ENCODE data around the gene MID2.
A peak's percentile ranks its signal among the peaks of the same experiment; 100 is the strongest.

The MID2 gene

DNA sequence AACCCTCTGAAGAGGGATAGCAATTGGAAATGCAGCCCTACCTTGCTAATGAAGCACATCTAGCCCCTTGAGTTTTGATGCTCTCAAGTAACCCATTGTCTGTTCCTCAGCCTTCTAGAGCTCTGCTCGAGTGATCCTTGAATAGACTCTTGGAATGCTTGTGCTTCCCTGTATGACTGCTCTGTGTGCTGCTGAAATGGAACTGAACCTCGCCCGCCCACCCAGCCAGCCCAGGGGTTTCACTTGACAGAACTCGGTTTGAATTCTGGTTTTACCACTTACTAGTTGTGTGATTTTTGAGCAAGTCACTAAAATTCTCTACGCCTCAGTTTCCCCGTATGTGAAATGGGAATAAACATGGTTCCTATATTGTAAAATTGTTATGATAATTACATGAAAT, 77.1 kb downstream of the MID2 start:
- Mint-ChIP-seq H3K4me3 (no peak overlapping the region), H3K4me1 (no peaks in the 10 kb centered on the region), H3K36me3 (ENCODE audit: low read depth) (peaks cover 22% of the 10 kb centered on the region), H3K27me3 (ENCODE audit: low read depth) (peaks cover 3% of the 10 kb centered on the region), H3K27ac (no peak overlapping the region), H3K9me3 (no peaks in the 10 kb centered on the region)
- TF ChIP-seq, protein P1, sequence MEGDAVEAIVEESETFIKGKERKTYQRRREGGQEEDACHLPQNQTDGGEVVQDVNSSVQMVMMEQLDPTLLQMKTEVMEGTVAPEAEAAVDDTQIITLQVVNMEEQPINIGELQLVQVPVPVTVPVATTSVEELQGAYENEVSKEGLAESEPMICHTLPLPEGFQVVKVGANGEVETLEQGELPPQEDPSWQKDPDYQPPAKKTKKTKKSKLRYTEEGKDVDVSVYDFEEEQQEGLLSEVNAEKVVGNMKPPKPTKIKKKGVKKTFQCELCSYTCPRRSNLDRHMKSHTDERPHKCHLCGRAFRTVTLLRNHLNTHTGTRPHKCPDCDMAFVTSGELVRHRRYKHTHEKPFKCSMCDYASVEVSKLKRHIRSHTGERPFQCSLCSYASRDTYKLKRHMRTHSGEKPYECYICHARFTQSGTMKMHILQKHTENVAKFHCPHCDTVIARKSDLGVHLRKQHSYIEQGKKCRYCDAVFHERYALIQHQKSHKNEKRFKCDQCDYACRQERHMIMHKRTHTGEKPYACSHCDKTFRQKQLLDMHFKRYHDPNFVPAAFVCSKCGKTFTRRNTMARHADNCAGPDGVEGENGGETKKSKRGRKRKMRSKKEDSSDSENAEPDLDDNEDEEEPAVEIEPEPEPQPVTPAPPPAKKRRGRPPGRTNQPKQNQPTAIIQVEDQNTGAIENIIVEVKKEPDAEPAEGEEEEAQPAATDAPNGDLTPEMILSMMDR (IDR thresholded peaks at IDR 0.05; ENCODE audit: unreplicated experiment in 3 of 3) = no peak

DNA sequence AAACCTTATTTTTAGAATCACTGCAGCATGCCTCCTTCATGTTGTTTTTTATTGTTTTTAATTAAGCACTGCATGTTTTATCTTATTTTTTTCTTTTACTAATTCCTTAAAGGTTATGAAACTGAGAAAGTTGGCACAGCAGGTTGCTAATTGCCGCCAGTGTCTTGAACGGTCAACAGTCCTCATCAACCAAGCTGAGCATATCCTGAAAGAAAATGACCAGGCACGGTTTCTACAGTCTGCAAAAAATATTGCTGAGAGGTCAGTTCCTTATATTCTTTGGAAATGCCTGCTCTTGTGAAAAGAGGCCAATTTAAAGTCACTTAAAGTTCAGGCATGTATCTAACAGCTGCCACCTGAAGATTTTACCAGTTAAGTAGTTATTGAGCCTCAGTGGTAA, 79.7 kb downstream of the MID2 start:
- H3K4me1 Mint-ChIP-seq = no peaks in the 10 kb centered on the region
- H3K36me3 Mint-ChIP-seq (ENCODE audit: low read depth) = peaks cover 37% of the 10 kb centered on the region
- TF ChIP-seq, protein P1 (IDR thresholded peaks at IDR 0.05; ENCODE audit: unreplicated experiment in 3 of 3) = no peak
- H3K27me3 Mint-ChIP-seq (ENCODE audit: low read depth) = peaks cover under 1% of the 10 kb centered on the region
- H3K9me3 Mint-ChIP-seq = no peaks in the 10 kb centered on the region
- no peak overlapping the region for H3K4me3 Mint-ChIP-seq
- H3K27ac Mint-ChIP-seq = no peak overlapping the region

DNA sequence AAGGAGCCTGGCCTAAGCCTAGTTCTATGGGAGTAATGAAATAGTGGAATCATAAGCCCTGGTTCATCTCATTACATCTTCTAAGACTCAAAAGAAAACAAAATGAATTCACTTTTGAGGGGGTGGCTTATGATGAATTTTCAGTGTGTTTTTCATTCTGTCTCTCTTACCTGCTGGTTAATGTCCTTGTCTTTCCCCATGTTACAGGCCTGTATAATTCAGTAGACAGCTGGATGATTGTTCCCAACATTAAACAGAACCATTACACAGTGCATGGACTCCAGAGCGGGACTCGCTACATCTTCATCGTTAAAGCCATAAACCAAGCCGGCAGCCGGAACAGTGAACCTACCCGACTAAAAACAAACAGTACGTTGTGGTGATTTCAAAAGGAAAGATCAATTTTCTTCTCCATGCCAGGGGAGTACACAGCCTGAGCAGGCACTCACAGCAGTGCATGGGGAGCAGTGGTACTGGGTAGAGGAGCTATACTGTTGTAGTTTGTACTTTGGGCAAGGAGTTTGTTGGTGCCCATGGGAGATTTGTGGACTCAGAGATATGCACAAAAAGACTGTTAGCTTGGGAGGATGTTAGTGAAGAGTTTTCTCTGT, 98.6 kb downstream of the MID2 start:
- H3K9me3 Mint-ChIP-seq = no peaks in the 10 kb centered on the region
- H3K4me3 Mint-ChIP-seq = no peak overlapping the region
- H3K27me3 Mint-ChIP-seq (ENCODE audit: low read depth) = no peaks in the 10 kb centered on the region
- H3K36me3 Mint-ChIP-seq (ENCODE audit: low read depth) = peaks cover 34% of the 10 kb centered on the region
- TF ChIP-seq, protein P1 (IDR thresholded peaks at IDR 0.05; ENCODE audit: unreplicated experiment in 3 of 3) = no peak
- no peak overlapping the region for H3K27ac Mint-ChIP-seq
- no peaks in the 10 kb centered on the region for H3K4me1 Mint-ChIP-seq

DNA sequence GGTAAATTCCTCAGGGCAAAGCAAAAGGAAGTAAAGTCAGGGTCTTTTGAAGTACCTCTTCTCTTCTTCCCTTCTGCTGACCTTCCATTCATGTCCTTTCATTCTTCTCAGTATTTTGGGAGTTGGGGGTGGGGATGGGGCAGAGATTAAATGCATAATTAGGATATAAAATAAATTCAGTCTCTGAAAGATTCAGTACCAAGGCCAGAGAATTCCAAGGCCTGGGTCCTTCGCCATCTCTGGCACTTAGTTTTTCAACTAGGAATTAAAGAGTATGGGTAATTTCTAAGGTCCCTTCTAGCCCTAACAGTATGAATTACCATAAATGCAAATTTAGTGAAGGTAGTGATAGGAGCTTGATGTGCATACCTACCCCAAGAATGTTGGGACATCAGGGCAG, 108.6 kb downstream of the MID2 start:
- Mint-ChIP-seq H3K4me1 (no peaks in the 10 kb centered on the region), H3K27me3 (ENCODE audit: low read depth) (peaks cover 21% of the 10 kb centered on the region), H3K27ac (no peak overlapping the region), H3K4me3 (no peak overlapping the region), H3K9me3 (peaks cover 9% of the 10 kb centered on the region), H3K36me3 (ENCODE audit: low read depth) (peaks cover under 1% of the 10 kb centered on the region)
- TF ChIP-seq, protein P1 (IDR thresholded peaks at IDR 0.05; ENCODE audit: unreplicated experiment in 3 of 3) = no peak

DNA sequence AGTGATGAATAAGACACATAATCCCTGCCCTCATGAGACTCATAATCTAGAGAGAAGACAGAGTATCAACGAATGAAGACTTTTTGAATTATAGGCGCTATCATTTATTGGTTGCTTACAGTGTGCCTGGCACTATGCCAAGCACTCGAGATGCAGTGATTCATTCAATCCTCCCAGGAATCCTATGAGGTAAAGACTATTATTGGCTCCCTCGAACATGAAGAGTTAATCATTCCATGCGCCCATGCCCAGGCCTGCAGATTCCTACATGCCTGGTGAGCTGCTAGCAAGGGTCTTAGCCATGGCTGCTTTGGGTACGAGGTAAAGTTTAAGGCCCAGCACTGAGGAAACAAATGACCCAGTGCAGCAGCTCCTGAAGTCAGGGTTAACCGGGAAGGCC, 109.5 kb downstream of the MID2 start:
- H3K4me3 Mint-ChIP-seq = peak overlapping the region; percentile 60 to 72 (median 68)
- peaks cover 9% of the 10 kb centered on the region for H3K9me3 Mint-ChIP-seq
- H3K4me1 Mint-ChIP-seq = no peaks in the 10 kb centered on the region
- peaks cover 21% of the 10 kb centered on the region for H3K27me3 Mint-ChIP-seq (ENCODE audit: low read depth)
- no peaks in the 10 kb centered on the region for H3K36me3 Mint-ChIP-seq (ENCODE audit: low read depth)
- H3K27ac Mint-ChIP-seq = no peak overlapping the region
- TF ChIP-seq, protein P1 (IDR thresholded peaks at IDR 0.05; ENCODE audit: unreplicated experiment in 3 of 3) = no peak
